ENCODE results near the gene SRSF3.
"Not testable (repeated sequence)": the region's sequence is repeated elsewhere in the genome, so short reads cannot be mapped to it uniquely, and the experiment has no call there.

Gene SRSF3

DNA sequence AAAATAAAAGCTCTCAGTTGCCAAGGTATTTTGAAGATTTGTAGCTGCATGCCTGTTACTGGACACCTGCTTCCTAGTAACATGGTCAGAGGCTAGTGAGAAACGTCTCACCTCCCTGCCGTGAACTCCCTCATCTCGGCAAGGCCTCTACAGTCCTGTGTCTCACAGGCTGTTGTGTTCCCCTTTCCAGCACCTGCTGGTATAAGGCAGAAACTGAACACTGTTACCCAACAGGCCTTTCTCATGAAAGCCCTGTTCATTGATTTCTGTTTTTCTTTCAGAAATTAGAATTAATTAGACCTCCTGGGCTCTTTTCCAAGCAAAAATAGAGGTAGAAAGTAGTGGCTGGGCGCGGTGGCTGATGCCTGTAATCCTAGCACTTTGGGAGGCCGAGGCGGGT is 17.6 kb upstream of the SRSF3 start:
- DNase-seq, result no peak

DNA sequence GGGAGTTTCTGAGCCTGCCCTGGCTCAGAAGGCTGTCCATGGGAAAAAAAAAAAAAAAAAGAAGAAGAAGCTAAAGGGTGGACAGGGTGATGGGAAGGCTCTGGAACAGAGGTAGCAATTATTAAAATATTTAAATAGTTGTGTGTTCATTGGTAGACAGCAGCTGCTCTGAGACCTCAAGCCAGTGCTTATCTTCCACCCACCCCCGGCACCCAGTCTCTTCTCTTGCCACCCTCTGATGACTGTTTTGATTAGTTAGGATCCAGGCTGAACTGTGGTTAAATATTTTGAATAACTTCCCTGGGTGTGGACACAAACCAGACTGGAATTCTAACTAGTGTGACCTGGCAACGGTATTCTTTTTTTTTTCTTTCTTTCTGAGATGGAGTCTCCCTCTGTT is 16.9 kb upstream of the SRSF3 start:
- no peak for DNase-seq

DNA sequence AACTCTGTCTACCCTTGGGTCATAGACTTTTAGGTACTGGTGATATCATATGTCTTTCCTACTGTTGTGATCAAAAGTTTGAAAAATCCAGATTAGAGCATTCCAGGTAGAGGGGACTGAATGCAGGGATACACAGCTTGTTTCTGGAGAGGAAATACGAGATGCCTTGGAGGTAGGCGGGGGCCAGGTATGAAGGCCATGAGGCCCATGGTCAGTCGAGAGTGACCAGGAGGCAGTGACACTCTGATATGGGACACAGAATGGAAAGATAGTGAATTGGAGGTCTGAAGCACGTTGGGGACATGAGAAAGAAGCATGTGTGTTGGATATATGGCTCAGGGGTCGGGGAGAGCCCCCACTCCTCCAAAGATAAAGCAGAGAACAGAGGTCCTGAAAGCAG is 16.1 kb upstream of the SRSF3 start:
- DNase-seq, result no peak

DNA sequence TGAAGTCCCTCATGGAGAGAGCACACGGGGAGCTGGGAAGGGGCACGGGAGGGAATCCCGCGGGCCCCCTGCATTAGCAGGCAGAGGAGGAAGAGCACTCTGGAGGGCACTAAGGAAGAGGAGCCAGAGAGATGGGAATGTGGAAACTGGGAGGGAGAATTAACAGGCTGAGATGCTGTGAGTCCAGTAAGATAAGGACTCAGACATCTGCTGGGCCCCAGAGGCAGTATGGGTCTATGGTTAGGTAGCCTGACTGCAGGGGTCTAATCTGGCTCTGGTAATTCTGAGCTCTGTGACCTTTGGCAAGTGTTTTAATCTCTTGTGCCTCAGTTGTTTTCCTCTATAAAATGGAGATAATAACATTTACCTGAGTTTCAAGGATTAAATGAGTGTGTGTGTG is 15.7 kb upstream of the SRSF3 start:
- DNase-seq, result no peak

DNA sequence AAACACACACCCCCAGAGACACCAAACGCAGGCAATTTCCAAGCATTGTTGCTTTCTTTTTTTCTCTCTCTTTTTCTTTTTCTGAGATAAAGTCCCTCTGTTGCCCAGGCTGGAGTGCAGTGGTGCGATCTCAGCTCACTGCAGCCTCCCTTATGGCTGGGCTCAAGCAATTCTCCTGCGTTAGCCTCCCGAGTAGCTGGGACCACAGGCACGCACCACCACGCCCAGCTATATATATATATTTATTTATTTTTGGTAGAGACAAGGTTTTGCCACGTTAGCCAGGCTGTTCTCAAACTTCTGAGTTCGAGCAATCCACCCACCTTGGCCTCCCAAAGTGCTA is 14.0 kb upstream of the SRSF3 start:
- no peak for DNase-seq

DNA sequence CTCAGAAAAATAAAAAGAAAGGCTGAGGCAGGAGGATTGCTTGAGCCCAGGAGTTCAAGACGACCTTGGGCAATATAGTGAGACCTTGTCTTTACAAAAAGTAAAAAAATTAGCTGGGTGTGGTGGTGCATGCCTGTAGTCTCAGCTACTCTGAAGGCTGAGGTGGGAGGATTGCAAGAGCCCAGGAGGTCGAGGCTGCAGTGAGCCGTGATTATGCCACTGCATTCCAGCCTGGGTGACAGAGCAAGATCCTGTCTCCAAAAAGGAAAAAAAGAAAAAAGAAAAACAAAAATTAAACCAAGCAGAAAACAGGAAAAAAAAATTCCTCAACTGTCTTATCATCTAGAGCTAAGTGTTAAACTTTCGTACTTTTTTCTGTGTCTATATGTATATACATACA is 12.4 kb upstream of the SRSF3 start:
- DNase-seq, result no peak

DNA sequence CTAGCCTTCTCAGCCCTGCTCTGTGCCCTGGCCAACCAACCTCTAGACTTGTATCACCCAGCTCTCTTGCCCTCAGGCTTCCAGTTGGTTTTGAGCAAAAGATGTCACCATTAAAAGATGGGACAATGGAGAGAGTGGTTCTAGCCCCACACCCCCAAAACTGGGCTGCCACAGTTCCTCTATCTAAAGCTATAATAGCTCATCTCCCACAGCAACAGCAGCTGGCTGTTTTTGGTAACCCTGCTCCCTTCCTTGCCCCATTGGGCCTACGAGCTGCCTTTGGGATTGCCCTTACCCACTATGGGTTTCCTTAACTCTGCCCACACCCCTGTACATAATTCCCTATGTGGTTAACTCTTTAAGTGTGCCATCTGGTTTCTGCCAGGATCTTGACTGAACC is 7.6 kb upstream of the SRSF3 start:
- DNase-seq, result no peak

DNA sequence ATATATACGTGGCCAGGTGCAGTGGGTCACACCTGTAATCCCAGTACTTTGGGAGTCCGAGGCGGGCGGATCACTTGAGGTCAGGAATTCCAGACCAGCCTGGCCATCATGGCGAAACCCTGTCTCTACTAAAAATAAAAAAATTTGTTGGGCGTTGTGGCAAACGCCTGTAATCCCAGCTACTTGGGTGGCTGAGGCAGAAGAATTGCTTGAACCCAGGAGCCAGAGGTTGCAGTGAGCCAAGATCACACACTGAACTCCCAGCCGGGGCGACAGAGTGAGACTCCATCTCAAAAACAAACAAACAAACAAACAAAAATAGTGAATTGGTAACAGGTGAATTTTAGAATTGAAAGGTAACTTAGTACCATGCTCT is 5.1 kb upstream of the SRSF3 start:
- DNase-seq, result not testable (repeated sequence)

DNA sequence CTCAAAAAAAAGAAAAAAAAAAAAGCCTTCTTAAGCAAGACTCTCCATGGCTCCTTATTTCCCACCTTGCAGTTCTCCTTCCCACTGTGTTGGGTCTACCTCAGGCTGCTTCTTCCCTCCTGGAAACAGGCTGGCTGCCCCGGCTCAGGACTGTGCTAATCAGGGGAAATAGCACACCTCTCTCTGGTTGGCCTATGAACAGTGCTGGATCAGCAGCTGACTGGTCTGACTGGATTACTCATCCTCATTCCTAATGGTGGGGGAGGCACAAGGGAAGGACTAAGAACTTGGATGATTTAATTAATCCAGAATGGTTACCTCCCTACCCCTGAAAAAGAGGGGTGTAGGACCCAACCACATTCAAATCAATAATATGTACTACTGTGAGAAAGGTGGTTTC is 3.9 kb upstream of the SRSF3 start:
- DNase-seq, result no peak

DNA sequence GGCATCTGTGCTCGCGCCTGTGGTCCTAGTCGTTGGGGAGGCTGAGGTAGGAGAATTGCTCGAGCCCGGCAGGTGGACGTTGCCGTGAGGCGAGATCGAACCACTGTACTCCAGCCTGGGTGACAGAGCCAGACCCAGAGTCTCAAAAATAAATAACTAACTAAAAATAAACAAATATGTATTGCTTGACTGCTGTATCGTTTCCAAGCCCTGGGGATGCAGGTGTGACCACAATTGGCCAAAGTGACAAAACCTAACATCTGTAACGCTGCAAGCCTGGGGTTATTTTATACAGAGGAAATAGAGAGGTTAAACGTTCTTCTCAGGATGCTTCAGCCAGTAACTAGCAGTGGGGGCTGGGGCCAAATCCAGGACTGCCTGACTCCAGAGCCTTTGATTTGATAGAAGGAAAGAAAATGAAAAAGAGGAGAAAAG is 1.9 kb upstream of the SRSF3 start:
- DNase-seq, result no peak

DNA sequence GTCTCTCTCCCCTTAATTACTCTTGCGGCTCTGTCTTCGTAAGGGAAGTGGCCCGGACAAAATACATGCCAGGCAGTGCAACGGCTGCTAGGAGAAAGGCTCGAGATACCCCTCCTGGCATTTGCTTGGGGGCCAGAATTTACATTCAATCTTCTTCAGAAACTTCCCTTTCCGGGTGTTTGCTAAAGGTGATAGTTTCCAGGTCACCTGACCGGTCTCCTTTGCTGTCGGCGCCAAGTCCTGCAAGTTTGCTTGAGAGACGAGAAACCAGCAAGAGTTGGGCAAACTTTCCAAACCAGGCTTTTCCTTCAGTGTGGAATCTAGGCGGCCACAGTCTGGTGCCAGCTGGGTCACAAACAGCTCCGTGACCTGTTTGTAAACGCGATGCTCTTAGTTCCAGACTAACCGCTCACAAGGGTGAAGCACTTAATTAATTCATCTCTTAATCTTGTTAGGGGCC is 563 bp upstream of the SRSF3 start:
- DNase-seq, result peak; percentile 66

DNA sequence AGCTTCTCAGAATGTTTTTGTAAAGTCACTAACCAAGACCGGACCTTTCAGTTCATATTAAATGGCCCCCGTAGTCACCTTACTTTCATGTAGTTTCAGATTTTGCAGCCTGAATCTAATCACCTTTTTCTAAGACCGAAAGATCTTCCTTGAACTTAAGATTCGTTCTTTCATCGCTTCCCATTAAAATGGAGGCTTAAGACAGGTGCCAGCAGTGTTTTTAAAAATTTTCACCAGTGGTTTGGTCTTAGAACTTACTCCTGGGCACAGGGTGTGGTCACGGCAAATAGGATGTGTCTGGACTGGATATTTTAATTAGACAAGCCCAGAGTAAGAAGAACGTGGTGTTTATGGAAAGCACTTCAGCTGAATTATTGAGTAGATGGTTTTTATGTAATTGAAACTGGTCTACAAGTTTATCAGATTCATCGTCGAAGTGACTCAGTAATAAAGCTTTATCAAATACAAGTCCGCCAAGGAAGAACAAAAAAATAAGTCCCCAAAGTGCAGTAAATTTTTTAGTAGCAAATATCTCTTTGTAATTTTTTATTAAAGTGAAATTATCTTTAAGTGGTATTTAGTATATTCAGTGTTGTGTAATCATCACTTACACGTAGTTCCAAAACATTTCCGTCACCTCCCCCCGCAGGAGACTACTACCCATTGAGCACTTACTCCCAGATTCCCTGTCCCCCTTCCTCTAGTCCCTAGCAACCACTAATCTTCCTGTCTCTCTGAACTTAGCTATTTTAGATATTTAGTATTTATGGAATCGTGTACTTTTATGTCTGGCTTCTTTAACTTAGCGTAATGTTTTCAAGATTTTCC is 868 bp downstream of the SRSF3 start:
- DNase-seq, result peak; percentile 55

DNA sequence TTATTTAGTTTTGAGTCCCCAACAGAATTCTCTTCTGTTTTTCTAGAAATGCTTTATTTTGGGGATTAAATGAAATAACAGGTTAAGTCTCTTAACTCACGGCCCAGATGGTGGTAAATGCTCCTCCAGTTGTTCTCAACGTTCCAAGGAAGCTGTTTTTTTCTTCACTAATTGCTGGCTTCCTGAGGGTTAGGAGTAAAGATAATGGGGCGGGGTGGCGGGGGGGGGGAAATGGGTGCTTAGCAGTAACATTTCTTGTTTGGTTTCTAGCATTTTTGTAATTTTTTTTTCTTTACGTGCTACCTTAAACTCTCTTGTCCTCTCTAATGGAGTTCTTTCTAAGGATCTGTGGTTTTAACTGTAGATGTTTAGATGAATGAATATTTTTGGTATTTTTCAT is 2.2 kb downstream of the SRSF3 start:
- DNase-seq, result no peak

DNA sequence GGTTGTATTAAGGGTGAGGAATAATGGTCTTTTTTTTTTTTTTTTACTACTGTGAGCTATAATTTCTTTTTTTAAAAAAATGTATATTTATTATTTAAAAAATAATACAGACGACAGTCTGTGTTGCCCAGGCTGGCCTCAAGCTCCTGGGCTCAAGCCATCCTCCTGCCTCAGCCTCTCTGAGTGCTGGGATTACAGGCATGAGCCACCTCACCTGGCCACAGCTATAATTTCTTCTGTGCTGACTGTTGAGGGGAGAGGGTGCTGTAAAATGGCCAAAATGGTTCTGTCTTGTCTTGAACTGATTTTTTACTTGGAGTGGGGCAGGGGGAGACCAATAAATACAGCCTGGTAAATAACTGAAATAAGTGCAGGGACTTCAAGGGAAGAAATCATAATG is 3.6 kb downstream of the SRSF3 start:
- no peak for DNase-seq

DNA sequence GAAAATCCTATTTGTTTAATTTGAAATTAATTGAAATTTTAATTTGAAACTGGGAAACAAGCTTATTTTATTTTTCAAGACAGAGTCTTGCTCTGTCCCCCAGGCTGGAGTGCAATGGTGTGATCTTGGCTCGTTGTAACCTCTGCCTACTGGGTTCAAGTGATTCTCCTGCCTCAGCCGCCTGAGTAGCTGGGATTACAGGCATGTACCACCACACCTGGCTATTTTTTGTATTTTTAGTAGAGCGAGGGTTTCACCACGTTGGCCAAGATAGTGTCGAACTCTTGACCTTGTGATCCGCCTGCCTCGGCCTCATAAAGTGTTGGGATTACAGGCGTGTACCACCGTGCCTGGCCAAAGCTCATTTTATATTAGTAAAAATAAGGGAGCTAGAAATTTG is 4.2 kb downstream of the SRSF3 start:
- no peak for DNase-seq

DNA sequence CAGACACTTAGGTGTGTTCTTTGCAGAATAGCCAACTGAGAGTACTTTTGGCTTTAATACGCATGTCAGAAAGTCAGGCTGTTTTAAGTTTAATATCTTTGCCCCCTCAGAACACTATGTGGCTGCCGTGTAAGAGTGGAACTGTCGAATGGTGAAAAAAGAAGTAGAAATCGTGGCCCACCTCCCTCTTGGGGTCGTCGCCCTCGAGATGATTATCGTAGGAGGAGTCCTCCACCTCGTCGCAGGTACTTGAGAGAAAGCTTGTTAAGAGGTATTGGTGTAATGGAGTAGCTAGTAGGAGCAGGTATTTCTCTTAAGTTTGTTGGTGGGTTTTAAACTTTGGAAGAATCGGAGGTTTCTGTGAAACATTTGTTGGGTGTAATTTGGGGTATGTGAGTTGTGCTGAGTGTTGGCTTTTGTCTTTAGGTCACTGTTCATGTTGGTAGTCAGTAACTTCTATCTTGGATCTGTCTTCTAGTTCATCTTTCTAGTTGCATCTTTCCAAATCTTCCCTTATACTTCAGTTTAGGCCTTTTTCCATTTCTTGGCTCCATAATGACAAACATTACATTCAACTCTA is 4.7 kb downstream of the SRSF3 start:
- DNase-seq, result peak; percentile 13

DNA sequence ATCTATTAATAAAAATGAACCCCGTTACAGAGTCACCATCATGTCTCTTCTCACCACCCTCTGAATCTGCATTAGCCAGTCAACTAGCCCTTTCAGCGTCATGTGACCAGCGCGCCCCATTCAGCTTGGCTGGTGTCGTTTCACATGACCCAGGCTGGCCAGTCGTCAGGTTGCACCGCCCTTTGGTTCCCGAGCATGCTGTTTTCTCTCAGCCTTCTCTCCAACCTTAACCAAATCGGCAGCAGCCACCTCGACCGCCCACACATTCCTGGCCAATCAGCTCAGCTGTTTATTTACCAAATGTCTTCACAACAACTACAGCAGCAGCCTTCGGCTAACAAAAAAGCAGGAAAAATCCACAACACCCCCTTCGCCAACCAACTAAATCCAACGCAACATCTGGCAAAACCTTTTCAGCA is 5.6 kb downstream of the SRSF3 start:
- peak; percentile 78 for DNase-seq

DNA sequence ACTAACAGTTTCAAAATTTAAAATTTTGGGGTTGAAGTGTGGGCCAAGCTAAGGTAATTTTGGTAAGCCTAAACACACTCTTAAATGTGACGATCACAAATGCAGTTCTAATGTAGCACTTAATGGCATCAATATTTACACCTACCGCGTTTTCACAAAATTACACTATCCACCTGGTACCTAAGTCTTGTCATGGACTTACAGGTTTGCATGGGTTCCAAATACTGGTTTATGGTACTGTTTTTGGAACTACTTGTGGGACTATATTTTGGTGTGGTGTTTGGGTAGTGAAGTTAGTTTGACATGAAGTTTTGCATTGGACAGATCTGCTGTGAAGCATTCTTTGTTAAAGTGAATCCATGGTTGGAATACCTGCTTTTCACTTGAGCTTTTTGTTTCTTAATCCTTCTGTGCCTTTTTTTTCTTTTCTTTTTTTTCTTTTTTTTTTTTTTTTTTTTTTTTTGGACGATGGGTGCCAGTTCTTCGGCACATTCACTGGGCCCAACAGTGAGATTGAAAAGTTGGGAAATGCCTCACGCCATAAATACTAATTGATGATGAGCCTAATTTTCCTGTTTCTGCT is 6.5 kb downstream of the SRSF3 start:
- peak; percentile 20 for DNase-seq

DNA sequence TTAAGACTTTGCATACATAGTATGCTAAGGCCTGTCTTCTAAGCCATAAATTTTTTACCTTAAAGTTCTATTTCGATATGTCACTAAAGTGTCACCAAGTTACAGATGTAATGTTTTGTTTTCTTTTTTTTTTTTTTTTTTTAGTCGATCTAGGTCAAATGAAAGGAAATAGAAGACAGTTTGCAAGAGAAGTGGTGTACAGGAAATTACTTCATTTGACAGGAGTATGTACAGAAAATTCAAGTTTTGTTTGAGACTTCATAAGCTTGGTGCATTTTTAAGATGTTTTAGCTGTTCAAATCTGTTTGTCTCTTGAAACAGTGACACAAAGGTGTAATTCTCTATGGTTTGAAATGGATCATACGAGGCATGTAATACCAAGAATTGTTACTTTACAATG is 7.7 kb downstream of the SRSF3 start:
- DNase-seq, result peak; percentile 47

DNA sequence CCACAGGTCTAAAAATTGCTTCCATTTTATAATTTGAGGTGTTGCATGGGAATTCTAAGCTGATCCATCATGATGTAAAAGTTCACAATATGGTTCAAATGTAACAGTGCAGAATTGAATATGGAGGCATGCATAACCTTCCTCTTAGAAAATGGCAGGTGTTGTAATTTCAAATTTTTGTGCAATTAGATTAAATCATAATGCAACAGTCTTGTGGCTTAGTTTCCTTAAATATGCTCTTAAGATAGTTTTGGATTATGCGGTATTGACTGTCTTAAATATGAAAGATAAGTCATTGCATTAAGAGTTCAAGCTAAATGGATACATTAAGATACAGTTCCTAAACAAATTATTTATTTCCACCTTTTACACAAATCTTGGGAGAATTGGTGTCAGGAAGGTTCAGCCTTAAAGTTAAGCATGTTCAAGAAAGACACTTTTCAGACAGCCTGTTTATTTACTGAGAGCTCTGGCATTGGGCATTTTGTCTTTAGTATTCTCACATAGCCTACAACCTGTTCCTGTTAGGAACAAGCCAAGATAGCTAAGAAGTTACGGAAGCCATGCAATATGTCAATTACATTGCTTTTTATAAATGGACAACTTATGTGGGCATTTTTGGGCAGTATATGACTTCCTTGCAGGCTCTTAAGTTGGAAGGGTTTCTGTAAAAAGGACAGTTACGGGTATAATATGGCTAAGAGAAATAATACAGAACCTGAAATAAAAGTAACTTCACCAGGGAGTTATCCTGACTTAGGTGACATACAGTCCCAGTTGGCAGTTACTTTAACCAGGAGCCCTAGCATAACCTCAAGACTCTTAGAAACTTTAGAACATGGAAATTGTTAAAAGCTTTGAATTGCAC is 9.3 kb downstream of the SRSF3 start:
- DNase-seq, result no peak

DNA sequence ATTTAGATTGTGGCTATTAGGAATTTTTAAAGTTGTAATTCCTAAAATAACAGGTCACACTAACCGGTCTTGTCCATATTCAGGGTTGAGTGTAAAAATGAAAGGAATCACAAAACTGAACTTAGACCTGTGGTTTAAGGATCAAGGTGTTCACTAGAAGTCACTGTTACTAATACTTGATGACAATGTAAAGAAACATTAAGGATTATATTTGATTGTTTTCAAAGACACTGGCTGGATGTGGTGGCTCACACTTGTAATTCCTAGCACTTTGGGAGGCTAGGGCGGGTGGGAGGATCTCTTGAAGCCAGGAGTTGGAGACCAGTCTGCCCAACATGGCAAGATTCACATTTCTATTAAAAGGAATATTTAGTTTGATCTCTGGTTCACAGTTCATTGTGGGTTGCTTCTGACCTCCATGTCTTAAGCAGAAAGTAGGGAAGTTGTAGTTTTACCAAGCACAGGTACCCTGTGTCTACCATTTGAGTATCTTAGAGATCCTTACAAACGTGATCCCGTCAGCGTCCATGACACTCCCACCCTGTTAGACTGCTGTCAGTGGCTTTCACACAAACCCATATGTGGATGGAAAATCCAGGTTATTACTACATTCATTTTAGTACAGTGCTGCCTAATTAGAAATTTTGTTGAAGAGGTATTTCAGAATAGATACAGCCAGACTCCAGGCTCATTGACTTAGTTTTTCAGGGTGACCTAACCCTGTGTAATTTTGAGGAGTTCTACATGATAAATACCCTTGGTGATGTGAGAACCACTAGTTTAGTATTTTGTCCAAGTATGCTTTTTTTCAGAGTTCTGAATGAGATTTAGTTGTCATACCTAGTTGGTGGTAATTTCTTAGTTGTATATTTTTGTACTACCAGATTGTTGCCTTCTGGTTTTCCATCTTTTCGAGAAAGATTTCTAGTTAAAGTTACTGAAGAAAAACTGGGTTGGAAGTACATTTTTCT is 10.2 kb downstream of the SRSF3 start:
- no peak for DNase-seq

DNA sequence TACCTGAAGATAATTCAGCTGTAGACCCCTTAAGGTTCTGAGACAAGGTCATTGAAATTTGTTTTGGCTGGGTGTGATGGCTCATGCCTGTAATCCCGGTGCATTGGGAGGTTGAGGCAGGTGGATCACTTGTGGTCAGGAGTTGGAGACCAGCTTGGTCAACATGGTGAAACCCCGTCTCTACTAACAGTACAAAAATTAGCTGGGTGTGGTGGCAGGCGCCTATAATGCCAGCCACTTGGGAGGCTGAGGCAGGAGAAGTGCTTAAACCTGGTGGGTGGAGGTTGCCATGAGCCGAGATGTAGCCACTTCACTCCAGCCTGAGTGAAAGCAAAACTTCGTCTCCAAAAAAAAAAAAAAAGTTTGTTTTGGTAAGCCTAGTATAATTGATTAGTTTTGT is 11.0 kb downstream of the SRSF3 start:
- no peak for DNase-seq

Measured in CD4-positive, alpha-beta T cell treated with Interleukin-21 for 1 hour (primary cell).